ENCODE data around the gene POLR3E. TPM values are rescaled to one million over a fixed set of nuclear protein-coding genes. Genes with fewer than 3 reads are reported as not detected.

The POLR3E gene
- total and polyA plus RNA-seq, 11 donors: 15.2 to 72.6 (median 31.3) TPM

GRCh38 chr16:22326369-22326652 lies 29.1 kb downstream of the POLR3E start:
- intact Hi-C loops (cut with DNase I): loop anchor here in 1 of 10 donors (10.0 kb wide), 1 partner anchor 1172 kb away; the partner anchor contains the start of genes DNAH3 and LDAF1
- Histone ChIP-seq H3K36me3 (peaks cover under 1 to 93% (median 84%) of the 10 kb centered on the region in 9 donors), H3K4me1 (peaks cover 0 to 16% (median 0%) of the 10 kb centered on the region in 12 donors), H3K27ac (no peak overlapping the region), H3K9me3 (no peaks in the 10 kb centered on the region), H3K4me3 (no peak overlapping the region), H3K27me3 (no peaks in the 10 kb centered on the region)
- DNase-seq: no peak
- TF ChIP-seq POLR2A (IDR thresholded peaks at IDR 0.05): no peak
- TF ChIP-seq, protein P1, sequence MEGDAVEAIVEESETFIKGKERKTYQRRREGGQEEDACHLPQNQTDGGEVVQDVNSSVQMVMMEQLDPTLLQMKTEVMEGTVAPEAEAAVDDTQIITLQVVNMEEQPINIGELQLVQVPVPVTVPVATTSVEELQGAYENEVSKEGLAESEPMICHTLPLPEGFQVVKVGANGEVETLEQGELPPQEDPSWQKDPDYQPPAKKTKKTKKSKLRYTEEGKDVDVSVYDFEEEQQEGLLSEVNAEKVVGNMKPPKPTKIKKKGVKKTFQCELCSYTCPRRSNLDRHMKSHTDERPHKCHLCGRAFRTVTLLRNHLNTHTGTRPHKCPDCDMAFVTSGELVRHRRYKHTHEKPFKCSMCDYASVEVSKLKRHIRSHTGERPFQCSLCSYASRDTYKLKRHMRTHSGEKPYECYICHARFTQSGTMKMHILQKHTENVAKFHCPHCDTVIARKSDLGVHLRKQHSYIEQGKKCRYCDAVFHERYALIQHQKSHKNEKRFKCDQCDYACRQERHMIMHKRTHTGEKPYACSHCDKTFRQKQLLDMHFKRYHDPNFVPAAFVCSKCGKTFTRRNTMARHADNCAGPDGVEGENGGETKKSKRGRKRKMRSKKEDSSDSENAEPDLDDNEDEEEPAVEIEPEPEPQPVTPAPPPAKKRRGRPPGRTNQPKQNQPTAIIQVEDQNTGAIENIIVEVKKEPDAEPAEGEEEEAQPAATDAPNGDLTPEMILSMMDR (IDR thresholded peaks at IDR 0.05): no peak
- 87 to 91% (median 89%) methylated on average over 4 of the region's 4 CpGs for WGBS, 4 donors
- no peak for ATAC-seq

GRCh38 chr16:22326771-22327445 lies 29.7 kb downstream of the POLR3E start:
- DNase-seq (no peak), ATAC-seq (no peak)
- peaks cover 0 to 10% (median 0%) of the 10 kb centered on the region in 12 donors for H3K4me1 ChIP-seq

GRCh38 chr16:22327446-22327775 lies 30.2 kb downstream of the POLR3E start:
- ATAC-seq: no peak
- intact Hi-C loops (cut with DNase I): loop anchor here in 1 of 10 donors (10.0 kb wide), 1 partner anchor 1173 kb away; the partner anchor contains the start of genes DNAH3 and LDAF1
- 94 to 97% (median 95%) methylated on average over 5 to 6 of the region's 6 CpGs for WGBS, 4 donors

More at GRCh38 chr16:22326771-22327445, 29.7 kb downstream of the POLR3E start:
- TF ChIP-seq, protein P1 (IDR thresholded peaks at IDR 0.05): no peak
- TF ChIP-seq POLR2A (IDR thresholded peaks at IDR 0.05): no peak
- no peak overlapping the region for H3K4me3 ChIP-seq
- peaks cover 3 to 93% (median 85%) of the 10 kb centered on the region in 9 donors for H3K36me3 ChIP-seq
- H3K27me3 ChIP-seq: no peaks in the 10 kb centered on the region
- intact Hi-C loops (cut with DNase I): loop anchor here in 1 of 10 donors (10.0 kb wide), 1 partner anchor 1172 kb away; the partner anchor contains the start of genes DNAH3 and LDAF1
- H3K9me3 ChIP-seq: no peaks in the 10 kb centered on the region
- H3K27ac ChIP-seq: no peak overlapping the region
- WGBS, 4 donors: 92 to 95% (median 92%) methylated on average over 10 to 13 of the region's 13 CpGs

More at GRCh38 chr16:22327446-22327775, 30.2 kb downstream of the POLR3E start:
- Histone ChIP-seq H3K9me3 (no peaks in the 10 kb centered on the region), H3K36me3 (peaks cover 3 to 93% (median 85%) of the 10 kb centered on the region in 9 donors), H3K27ac (no peak overlapping the region), H3K4me1 (peaks cover 0 to 8% (median 0%) of the 10 kb centered on the region in 12 donors), H3K4me3 (no peak overlapping the region), H3K27me3 (no peaks in the 10 kb centered on the region)
- TF ChIP-seq, protein P1 (IDR thresholded peaks at IDR 0.05): no peak
- no peak for TF ChIP-seq POLR2A (IDR thresholded peaks at IDR 0.05)
- no peak for DNase-seq
